ENCODE measurements around the gene UGCG. TPM values are rescaled to one million over a fixed set of nuclear protein-coding genes. Genes with fewer than 3 reads are reported as not detected.

Gene UGCG
- total RNA-seq, 2 donors from 2014 or later: 17.1 to 26.2 TPM

DNA sequence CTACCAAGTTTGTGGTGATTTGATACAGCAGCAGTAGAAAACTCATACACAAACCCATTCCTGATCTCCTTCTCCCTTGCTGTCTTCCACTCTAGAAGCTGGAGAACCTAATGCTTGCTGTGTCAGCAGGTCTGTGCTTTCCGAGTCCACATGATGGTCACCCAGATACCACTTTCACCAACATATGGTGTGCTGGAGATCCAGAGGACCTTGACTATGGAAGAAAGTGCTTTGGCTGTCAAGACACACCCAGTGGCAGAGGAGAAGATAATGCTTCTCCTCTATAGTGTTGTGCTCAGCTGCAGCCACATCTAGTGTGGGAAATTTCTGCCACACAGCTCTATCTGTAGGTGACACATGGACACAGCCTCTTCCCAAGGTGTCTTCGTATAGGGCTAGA is 67.4 kb downstream of the UGCG start:
- H3K27me3 ChIP-seq: no peaks in the 10 kb centered on the region
- no peaks in the 10 kb centered on the region for H3K36me3 ChIP-seq (replicated peaks in 1 of 2; ENCODE audit: insufficient read depth in 1 of 2, low read depth in 2 of 2)
- H3K4me1 ChIP-seq: peaks cover 43% of the 10 kb centered on the region
- H3K4me3 ChIP-seq: no peak overlapping the region
- intact Hi-C loops (cut with DNase I): no loop called here
- H3K9me3 ChIP-seq: no peaks in the 10 kb centered on the region
- no peak overlapping the region for H3K27ac ChIP-seq
- 83 to 92% methylated on average over 2 of the region's 2 CpGs for WGBS, 2 donors
- TF ChIP-seq, protein P1, sequence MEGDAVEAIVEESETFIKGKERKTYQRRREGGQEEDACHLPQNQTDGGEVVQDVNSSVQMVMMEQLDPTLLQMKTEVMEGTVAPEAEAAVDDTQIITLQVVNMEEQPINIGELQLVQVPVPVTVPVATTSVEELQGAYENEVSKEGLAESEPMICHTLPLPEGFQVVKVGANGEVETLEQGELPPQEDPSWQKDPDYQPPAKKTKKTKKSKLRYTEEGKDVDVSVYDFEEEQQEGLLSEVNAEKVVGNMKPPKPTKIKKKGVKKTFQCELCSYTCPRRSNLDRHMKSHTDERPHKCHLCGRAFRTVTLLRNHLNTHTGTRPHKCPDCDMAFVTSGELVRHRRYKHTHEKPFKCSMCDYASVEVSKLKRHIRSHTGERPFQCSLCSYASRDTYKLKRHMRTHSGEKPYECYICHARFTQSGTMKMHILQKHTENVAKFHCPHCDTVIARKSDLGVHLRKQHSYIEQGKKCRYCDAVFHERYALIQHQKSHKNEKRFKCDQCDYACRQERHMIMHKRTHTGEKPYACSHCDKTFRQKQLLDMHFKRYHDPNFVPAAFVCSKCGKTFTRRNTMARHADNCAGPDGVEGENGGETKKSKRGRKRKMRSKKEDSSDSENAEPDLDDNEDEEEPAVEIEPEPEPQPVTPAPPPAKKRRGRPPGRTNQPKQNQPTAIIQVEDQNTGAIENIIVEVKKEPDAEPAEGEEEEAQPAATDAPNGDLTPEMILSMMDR (IDR thresholded peaks at IDR 0.05): no peak
- no peak for DNase-seq
- ATAC-seq: no peak

DNA sequence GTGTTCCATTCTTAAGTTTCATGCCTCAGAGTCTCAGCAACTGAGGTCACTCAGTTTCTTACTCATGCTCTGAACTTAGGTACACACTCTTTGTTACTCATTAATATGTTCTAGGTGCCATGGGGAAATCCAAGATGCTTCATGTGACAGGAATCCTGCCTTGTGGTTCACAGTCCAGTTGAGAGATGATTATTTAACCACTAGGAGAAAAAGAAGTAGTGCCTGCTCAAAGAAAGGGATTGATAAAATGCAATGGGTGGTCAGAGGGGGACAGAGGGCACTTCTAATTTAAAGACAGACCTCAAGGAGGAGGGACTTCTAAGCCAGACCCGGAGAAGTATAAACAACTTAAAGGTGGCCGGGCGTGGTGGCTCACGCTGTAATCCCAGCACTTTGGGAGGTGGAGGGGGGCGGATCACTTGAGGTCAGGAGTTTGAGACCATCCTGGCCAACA is 69.0 kb downstream of the UGCG start:
- Histone ChIP-seq H3K4me1 (peaks cover 28% of the 10 kb centered on the region), H3K27me3 (no peaks in the 10 kb centered on the region), H3K36me3 (replicated peaks in 1 of 2; ENCODE audit: insufficient read depth in 1 of 2, low read depth in 2 of 2) (no peaks in the 10 kb centered on the region), H3K4me3 (no peak overlapping the region), H3K9me3 (no peaks in the 10 kb centered on the region), H3K27ac (peak overlapping the region in 3 of 4 donors; percentile 26 to 69 (median 62))
- intact Hi-C loops (cut with DNase I): no loop called here
- ATAC-seq (peak; percentile 82), DNase-seq (peak in 2 of 4 donors; percentile 30 to 60)
- 84 to 95% methylated on average over 5 of the region's 5 CpGs for WGBS, 2 donors
- TF ChIP-seq, protein P1 (IDR thresholded peaks at IDR 0.05): peak in 3 of 7 experiments; percentile 7 to 23 (median 20)
- TF ChIP-seq POLR2A (IDR thresholded peaks at IDR 0.05): no peak

DNA sequence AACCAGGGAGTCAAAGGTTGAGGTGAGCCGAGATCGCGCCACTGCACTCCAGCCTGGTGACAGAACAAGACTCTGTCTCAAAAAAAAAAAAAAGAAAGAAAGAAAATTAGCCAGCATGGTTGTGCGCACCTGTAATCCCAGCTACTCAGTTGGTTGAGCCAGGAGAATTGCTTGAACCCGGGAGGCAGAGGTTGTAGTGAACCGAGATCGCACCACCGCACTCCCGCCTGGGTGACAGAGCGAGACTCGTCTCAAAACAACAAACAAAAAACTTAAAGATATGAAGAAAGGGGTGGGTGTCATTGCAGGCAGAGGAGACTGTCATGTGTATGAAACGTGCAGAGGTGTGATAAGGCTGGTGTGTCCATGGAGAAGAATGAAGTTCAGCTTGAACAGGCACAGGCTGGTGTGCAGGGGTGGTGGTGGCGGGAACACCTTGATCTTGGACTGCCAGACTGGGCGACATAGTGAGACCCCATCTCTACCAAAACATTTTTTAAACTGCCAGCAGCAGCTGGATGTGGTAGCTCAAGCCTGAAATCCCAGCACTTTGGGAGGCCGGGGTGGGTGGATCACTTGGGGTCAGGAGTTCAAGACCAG is 69.6 kb downstream of the UGCG start:
- H3K27ac ChIP-seq: no peak overlapping the region

DNA sequence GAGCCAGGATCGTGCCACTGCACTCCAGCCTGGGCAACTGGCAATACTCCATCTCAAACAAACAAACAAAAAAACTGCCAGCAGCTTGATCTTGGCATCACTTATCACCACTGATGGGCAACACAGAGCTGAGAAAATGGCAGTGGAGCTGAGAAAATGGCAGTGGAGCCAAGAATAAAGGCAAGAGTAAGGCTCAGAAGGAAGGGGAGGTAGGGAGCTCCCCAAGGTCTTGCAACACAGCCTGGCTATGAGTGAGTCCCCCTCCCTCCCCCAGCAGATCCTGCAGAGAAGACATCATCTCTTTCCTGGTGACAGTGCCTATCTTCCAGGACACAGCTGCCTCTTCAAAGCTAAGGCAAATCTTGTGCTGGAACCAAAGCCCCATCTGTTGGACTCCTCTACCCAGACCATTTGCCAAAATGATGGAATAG is 70.3 kb downstream of the UGCG start:
- 22 to 43% methylated on average over 1 of the region's 1 CpG for WGBS, 2 donors
- no peaks in the 10 kb centered on the region for H3K36me3 ChIP-seq (replicated peaks in 1 of 2; ENCODE audit: insufficient read depth in 1 of 2, low read depth in 2 of 2)
- peaks cover 17% of the 10 kb centered on the region for H3K4me1 ChIP-seq
- TF ChIP-seq POLR2A (IDR thresholded peaks at IDR 0.05): no peak
- TF ChIP-seq, protein P1 (IDR thresholded peaks at IDR 0.05): no peak
- H3K9me3 ChIP-seq: no peaks in the 10 kb centered on the region
- intact Hi-C loops (cut with DNase I): no loop called here
- no peaks in the 10 kb centered on the region for H3K27me3 ChIP-seq
- no peak for DNase-seq
- no peak overlapping the region for H3K27ac ChIP-seq
- ATAC-seq: no peak
- no peak overlapping the region for H3K4me3 ChIP-seq

More for the DNA sequence above, 69.6 kb downstream of the UGCG start:
- intact Hi-C loops (cut with DNase I): no loop called here
- no peak for TF ChIP-seq POLR2A (IDR thresholded peaks at IDR 0.05)
- TF ChIP-seq, protein P1 (IDR thresholded peaks at IDR 0.05): no peak
- H3K9me3 ChIP-seq: no peaks in the 10 kb centered on the region
- no peak overlapping the region for H3K4me3 ChIP-seq
- no peaks in the 10 kb centered on the region for H3K36me3 ChIP-seq (replicated peaks in 1 of 2; ENCODE audit: insufficient read depth in 1 of 2, low read depth in 2 of 2)
- peaks cover 23% of the 10 kb centered on the region for H3K4me1 ChIP-seq
- DNase-seq (no peak), ATAC-seq (no peak)
- 95 to 96% methylated on average over 15 of the region's 15 CpGs for WGBS, 2 donors
- no peaks in the 10 kb centered on the region for H3K27me3 ChIP-seq

DNA sequence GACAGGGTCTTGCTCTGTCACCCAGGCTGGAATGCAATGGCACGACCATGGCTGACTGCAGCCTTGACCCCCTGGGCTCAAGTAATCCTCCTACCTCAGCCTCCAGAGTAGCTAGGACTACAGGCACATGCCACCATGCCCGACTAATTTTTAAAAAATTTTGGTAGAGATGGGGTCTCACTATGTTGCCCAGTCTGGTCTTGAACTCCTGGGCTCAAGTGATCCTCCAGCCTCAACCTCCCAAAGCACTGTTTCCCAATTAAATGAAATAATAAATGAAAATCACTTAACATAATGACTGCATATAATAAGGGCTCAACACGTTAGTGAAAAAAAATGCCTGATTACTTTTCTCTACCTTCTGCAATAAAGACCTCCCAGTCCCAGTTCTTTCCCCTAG is 71.0 kb downstream of the UGCG start:
- no peak overlapping the region for H3K4me3 ChIP-seq
- no peaks in the 10 kb centered on the region for H3K9me3 ChIP-seq
- H3K27ac ChIP-seq: no peak overlapping the region
- TF ChIP-seq POLR2A (IDR thresholded peaks at IDR 0.05): no peak
- TF ChIP-seq, protein P1 (IDR thresholded peaks at IDR 0.05): no peak
- no peaks in the 10 kb centered on the region for H3K27me3 ChIP-seq
- WGBS, 2 donors: 88 to 96% methylated on average over 3 of the region's 3 CpGs
- intact Hi-C loops (cut with DNase I): no loop called here
- peaks cover 12% of the 10 kb centered on the region for H3K4me1 ChIP-seq
- DNase-seq (no peak), ATAC-seq (no peak)
- H3K36me3 ChIP-seq (replicated peaks in 1 of 2; ENCODE audit: insufficient read depth in 1 of 2, low read depth in 2 of 2): no peaks in the 10 kb centered on the region
